DMS 273 treated with DMSO at 0.1 percent for 48 hours (cell line): ENCODE measurements around the gene SPDYE2.
"Not testable (repeated sequence)": the region's sequence is repeated elsewhere in the genome, so short reads cannot be mapped to it uniquely, and the experiment has no call there.

Experiments used
- DNase-seq: peaks from one replicate; lab custom pipeline; 2025; lab: John Stamatoyannopoulos, UW

Gene SPDYE2

DNA sequence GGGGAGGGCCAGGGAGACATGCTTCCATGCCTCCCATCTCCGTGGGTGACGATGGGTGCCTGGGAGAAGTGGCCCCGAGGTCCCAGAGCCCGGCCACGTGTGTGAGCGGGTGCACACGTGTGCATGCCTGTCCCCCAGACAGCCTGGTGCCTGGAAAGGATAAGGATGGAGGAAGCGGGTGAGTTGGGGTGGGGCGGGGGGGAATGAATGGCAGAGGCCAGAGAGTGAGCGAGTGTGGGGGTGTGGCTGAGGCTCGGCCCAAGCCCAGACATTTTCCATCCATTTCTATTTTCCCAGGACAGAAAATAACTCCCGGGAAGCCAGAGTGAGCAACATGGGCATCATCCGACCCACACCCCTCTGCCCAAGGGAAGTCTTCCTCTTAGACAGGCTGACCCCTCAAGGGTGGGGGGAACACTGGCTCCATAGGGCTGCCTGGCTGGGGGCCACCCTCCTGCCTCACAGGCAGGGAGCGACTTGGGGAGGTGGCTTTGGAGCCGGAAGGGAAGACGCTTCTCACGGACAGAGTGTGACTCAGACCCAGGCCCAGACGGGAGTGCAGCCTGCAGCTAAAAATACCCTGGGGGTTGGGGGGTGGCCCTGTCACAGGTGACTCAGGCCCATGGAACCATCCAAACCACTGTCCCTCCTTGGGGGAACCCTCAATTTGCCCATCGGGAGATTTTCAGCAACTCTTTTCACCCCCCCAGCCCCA lies 53.6 kb downstream of the SPDYE2 start:
- DNase-seq = not testable (repeated sequence)

DNA sequence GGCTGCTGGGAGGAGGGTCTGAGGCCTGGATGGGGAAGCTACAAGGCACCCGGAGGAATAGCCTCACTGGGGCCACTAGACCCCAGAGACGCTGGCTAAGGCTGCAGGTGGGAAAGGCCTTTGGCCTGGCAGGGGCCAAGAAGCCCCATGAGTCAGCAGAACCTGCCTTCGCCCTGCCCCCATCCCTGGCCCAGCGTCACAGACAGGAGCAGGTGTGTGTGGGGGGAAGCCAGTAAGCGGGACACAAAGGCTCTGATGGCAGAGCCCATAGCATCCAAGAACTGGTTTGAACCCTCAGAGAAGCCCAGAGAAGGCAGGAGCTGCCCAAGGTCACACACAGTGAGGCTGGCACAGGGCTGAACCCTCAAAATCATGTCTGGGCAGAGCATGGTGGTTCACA lies 55.8 kb downstream of the SPDYE2 start:
- not testable (repeated sequence) for DNase-seq

GRCh38 chr7:102609734-102610133 lies 58.7 kb downstream of the SPDYE2 start:
- DNase-seq = not testable (repeated sequence)

- not testable (repeated sequence) for DNase-seq
Measured at GRCh38 chr7:102610441-102610840, 59.4 kb downstream of the SPDYE2 start.

DNA sequence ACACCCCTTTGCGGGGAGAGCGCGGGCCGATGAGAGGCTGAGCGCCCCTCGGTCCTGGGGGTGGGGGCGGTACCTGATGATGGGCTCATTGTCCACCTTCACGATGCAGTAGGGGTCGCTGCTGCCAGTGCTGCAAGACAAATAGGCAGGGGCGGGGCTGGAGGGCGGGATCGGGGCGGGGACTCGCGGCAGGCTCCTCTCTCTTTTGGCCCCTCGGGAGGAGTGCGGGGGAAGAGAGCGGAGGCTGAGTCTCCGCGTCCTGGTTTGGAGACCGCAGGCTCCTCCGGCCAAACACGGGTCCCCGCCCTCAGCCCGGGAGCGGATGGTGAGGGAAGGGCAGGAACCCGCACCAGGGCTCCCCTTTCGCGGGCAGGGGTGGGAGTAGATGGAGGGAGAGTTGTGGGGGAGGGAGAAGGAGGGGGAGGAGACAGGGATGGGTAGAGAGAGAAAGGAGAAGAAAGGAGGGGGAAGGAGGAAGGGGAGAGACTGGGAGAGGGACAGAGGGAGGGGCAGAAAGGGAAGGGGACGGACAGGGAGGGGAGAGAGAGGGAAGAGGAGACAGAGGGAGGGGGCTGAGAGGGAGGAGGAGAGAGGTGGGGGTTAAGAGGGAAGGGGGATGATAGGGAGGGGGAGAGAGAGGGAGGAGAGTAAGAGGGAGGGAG lies 60.1 kb downstream of the SPDYE2 start:
- not testable (repeated sequence) for DNase-seq

DNA sequence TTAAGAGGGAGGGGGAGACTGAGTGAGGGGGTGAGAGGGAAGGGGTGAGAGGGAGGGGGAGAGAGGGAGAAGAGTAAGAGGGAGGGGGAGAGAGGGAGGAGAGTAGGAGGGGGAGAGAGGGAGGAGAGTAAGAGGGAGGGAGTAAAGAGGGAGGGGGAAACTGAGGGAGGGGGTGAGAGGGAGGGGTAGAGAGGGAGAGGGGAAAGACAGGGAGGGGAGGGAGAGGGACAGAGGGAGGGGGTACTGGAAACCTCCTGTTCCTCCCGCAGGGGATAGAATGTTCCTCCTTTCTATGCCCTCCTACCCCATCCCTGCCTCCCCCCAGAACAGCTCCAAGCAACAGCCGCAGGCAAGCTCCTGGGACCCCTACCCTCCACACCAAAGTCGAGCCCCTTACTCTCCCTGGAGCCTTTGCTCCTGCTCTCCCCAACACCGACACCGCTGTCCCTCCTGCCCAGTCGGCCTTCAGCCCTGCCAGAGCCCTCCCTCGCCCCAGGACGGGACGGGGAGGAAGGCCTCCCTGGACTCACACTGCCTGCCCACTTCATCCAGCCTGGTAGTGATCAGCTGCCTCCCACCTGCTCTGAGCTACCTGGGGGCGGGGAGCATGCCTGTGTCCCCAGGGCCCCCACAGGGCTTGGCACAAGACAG lies 60.8 kb downstream of the SPDYE2 start:
- DNase-seq = not testable (repeated sequence)
